Astrocyte of the cerebellum (primary cell): ENCODE measurements around the gene MRPS9.

Experiments used
- DNase-seq: peaks from one replicate; pipeline ENCODE4 v3.0.0-alpha.2; 2011; ENCODE audit warnings: low read depth
- H3K4me3 ChIP-seq: 2 replicates; pipeline ENCODE4 v1.5.1; 2011; ENCODE audit warnings: mild to moderate bottlenecking, low read depth, low read length, moderate library complexity
- CTCF ChIP-seq: IDR thresholded peaks from 2 replicates; pipeline ENCODE4 v1.5.1; 2012; ENCODE audit warnings: low read length, low read depth, moderate library complexity, mild to moderate bottlenecking; ENCODE audit errors: missing control alignments
- in situ Hi-C: cut with HindIII; loops from 2 replicates; pipeline ENCODE4 v1.10.0; 2017; ENCODE audit warnings: low sequenced_read_pairs

Gene MRPS9

GRCh38 chr2:105073591-105073990 is 35.7 kb downstream of the MRPS9 start:
- no peak overlapping the region for H3K4me3 ChIP-seq
- DNase-seq, result no peak
- in situ Hi-C loops, result no loop called here
- no peak for TF ChIP-seq CTCF

- no peak for DNase-seq
- no peak overlapping the region for H3K4me3 ChIP-seq
- no peak for TF ChIP-seq CTCF
- in situ Hi-C loops, result no loop called here
Observed at GRCh38 chr2:105076121-105076520, 38.3 kb downstream of the MRPS9 start.

- H3K4me3 ChIP-seq, result no peak overlapping the region
- no peak for TF ChIP-seq CTCF
- in situ Hi-C loops, result no loop called here
- DNase-seq, result no peak
Observed at GRCh38 chr2:105078906-105079495, 41.1 kb downstream of the MRPS9 start.

- no peak for TF ChIP-seq CTCF
- H3K4me3 ChIP-seq, result no peak overlapping the region
- no peak for DNase-seq
- in situ Hi-C loops, result no loop called here
Observed at GRCh38 chr2:105080461-105080860, 42.6 kb downstream of the MRPS9 start.

GRCh38 chr2:105081006-105081601 is 43.2 kb downstream of the MRPS9 start:
- in situ Hi-C loops, result no loop called here

GRCh38 chr2:105082107-105082506 is 44.2 kb downstream of the MRPS9 start:
- no peak overlapping the region for H3K4me3 ChIP-seq
- DNase-seq, result no peak
- in situ Hi-C loops, result no loop called here
- TF ChIP-seq CTCF, result no peak

More at GRCh38 chr2:105081006-105081601, 43.2 kb downstream of the MRPS9 start:
- DNase-seq, result peak; percentile 32
- peak overlapping the region; percentile 2 for H3K4me3 ChIP-seq
- no peak for TF ChIP-seq CTCF
